NB4 (cell line): ENCODE measurements around the gene IL23A.
"Not testable (repeated sequence)": the region's sequence is repeated elsewhere in the genome, so short reads cannot be mapped to it uniquely, and the experiment has no call there.

ENCODE experiments used
- DNase-seq: peaks from one replicate; pipeline ENCODE4 v3.0.0; 2010; ENCODE audit warnings: low read depth
- H3K4me3 ChIP-seq: one replicate; pipeline ENCODE4 v1.5.1; 2011; ENCODE audit warnings: mild to moderate bottlenecking, low read depth, low read length, moderate library complexity
- MAX ChIP-seq: IDR thresholded peaks from 2 replicates; pipeline ENCODE4 v1.6.1; 2011; ENCODE audit warnings: low read depth, low read length
- MYC ChIP-seq: IDR thresholded peaks from 2 replicates; pipeline ENCODE4 v1.6.1; 2011; ENCODE audit warnings: low read depth, low read length
- POLR2A ChIP-seq: IDR thresholded peaks from 2 replicates; pipeline ENCODE4 v1.6.1; 2011; ENCODE audit warnings: mild to moderate bottlenecking; ENCODE audit not compliant: insufficient read length; ENCODE audit errors: extremely low read depth
- TF ChIP-seq, protein P1 (sequence below): IDR thresholded peaks from one replicate; pipeline ENCODE4 v1.5.1; 2012; ENCODE audit warnings: low read depth, low read length

The IL23A gene

DNA sequence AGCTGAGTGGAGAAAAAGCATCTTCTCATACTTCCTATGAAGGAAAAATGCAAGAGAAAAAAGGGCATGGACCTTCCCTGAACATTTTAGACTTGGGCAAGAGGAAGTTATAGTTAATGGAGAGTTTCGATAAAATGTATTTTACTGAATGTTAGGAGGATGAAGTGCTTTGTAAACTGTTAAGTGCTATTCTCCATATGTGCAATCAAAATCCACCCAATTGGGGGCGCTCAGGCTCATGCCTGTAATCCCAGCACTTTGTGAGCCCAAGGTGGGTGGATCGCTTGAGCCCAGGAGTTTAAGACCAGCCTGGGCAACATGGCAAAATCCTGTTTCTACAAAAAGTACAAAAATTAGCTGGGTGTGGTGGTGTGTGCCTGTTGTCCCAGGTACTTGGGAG is 21.0 kb upstream of the IL23A start:
- DNase-seq: no peak
- no peak overlapping the region for H3K4me3 ChIP-seq
- TF ChIP-seq POLR2A: no peak
- TF ChIP-seq MYC: no peak
- TF ChIP-seq, protein P1, sequence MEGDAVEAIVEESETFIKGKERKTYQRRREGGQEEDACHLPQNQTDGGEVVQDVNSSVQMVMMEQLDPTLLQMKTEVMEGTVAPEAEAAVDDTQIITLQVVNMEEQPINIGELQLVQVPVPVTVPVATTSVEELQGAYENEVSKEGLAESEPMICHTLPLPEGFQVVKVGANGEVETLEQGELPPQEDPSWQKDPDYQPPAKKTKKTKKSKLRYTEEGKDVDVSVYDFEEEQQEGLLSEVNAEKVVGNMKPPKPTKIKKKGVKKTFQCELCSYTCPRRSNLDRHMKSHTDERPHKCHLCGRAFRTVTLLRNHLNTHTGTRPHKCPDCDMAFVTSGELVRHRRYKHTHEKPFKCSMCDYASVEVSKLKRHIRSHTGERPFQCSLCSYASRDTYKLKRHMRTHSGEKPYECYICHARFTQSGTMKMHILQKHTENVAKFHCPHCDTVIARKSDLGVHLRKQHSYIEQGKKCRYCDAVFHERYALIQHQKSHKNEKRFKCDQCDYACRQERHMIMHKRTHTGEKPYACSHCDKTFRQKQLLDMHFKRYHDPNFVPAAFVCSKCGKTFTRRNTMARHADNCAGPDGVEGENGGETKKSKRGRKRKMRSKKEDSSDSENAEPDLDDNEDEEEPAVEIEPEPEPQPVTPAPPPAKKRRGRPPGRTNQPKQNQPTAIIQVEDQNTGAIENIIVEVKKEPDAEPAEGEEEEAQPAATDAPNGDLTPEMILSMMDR: no peak
- no peak for TF ChIP-seq MAX

DNA sequence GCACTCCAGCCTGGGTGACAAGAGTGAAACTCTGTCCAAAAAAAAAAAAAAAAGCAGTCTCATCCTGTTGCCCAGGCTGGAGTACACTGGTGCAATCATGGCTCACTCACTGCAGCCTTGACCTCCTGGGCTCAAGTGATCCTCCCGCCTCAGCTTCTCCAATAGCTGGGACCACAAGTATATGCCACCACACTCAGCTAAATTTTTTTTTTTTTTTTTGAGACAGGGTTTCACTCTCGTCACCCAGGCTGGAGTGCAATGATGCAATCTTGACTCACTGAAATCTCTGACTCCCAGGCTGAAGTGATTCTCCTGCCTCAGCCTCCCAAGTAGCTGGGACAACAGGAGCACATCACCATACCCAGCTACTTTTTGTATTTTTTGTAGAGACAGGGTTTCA is 17.7 kb upstream of the IL23A start:
- peak; percentile 43 for DNase-seq
- TF ChIP-seq MAX: no peak
- TF ChIP-seq, protein P1: no peak
- TF ChIP-seq MYC: no peak
- no peak for TF ChIP-seq POLR2A
- no peak overlapping the region for H3K4me3 ChIP-seq

- not testable (repeated sequence) for DNase-seq, H3K4me3 ChIP-seq
Observed at GRCh38 chr12:56321610-56322009, 17.1 kb upstream of the IL23A start.

DNA sequence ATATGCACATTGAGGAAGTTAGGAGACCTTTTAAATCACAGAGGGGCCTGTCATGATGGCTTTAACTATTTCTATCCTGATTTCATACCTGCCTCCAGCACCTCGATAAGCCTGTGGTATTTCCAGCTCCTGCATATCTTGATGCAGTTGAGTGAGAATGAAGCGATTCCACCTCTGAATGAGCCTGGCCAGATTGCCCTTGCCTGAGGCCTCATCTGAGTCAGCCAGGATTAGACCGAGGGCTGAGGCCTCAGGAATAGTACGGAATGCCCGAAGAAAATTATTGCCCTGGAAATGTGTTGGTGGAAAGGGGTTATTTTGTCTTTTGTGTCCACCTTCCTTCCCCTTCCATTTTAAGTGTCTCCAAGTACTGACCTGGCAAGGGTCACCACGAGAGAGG is 14.5 kb upstream of the IL23A start:
- no peak overlapping the region for H3K4me3 ChIP-seq
- no peak for TF ChIP-seq POLR2A
- TF ChIP-seq MYC: no peak
- TF ChIP-seq, protein P1: no peak
- TF ChIP-seq MAX: no peak
- DNase-seq: no peak

GRCh38 chr12:56326126-56326525 is 12.6 kb upstream of the IL23A start:
- no peak for DNase-seq
- TF ChIP-seq MAX: no peak
- no peak for TF ChIP-seq POLR2A
- TF ChIP-seq, protein P1: no peak
- no peak for TF ChIP-seq MYC
- H3K4me3 ChIP-seq: no peak overlapping the region

DNA sequence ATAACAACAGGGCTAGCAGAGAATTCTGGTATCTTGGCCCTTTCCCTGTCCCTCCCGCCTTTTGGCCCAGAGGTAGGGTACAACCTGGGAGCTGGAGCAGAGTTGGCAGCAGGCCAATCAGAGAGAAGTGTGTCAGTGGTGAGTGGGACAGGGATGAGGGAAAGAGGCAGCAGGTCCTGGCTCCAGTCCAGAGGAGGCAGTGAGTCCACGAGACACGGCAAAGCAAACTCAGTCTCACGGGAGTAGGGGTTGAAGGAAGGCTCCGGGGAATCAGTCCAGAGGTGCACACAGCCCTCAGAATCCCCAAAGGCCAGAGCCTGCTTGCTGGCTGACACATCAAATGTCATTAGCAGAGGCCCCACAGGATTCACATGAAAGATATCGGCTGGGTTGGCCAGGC is 12.2 kb upstream of the IL23A start:
- no peak overlapping the region for H3K4me3 ChIP-seq
- TF ChIP-seq, protein P1: no peak
- TF ChIP-seq POLR2A (no peak), MAX (no peak), MYC (no peak)
- no peak for DNase-seq
